Activated CD4-positive, alpha-beta T cell treated with anti-CD3 and anti-CD28 coated beads for 48 hours (primary cell): Measurements from ENCODE around the gene TAF1D.
"Not testable (repeated sequence)": the region's sequence is repeated elsewhere in the genome, so short reads cannot be mapped to it uniquely, and the experiment has no call there.

Experiments used
- DNase-seq: peaks from one replicate; pipeline ENCODE4 v3.0.0-alpha.2; 2020

Gene TAF1D

DNA sequence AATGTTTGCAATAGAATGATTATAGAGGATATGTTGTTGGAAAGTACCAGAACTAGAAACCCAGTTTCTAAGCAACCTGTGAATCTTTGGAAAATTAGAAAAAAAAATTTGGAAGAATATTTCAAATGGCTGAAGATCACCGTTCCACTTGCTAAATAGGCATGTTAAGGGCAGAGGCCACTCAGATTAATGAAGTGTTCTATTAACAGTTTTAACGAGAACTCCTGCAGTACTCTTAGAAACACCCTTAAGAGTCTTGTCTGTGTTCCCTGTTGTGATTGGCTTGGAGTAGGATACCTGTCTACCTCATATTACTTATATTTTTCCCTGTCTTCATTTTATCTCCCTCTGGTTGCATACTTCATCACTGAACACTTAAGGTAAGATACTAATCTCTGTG, 4.8 kb upstream of the TAF1D start:
- DNase-seq = no peak

DNA sequence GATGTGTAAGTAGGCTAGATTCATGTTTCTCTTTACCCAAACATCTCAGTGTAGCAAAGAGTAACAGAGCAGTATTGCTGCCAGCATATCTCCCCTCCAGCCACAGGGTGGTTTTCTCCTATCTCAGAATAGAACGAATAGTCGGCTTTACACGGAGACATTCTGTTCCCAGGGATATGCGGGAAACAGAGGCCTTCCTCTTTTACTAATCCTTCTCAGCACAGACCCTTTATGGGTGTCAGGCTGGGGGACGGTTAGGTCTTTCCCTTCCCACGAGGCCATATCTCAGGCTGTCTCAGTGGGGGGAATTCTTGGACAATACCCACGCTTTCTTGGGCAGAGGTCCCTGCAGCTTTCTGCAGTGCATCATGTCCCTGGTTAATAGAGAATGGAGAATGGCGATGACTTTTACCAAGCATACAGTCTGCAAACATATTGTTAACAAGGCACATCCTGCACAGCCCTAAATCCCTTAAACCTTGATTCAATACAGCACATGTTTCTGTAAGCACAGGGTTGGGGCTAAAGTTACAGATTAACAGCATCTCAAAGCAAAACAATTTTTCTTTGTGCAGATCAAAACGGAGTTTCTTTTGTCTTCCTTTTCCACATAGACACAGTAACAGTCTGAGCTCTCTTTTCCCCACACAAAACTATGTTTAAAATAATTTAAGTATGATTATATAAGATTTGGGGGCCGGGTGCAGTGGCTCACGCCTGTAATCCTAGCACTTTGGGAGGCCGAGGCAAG, 3.9 kb upstream of the TAF1D start:
- not testable (repeated sequence) for DNase-seq

DNA sequence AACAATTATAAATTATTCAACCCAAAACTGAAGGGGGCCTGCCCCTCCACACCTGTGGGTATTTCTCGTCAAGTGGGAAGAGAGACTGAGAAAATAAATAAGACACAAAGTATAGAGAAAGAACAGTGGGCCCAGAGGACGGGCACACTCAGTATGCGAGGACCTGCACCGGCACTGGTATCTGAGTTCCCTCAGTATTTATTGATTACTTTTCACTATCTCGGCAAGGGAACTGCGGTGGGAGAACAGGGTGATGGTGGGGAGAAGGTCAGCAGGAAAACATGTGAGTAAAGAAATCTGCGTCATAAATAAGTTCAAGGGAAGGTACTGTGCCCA, 3.3 kb upstream of the TAF1D start:
- no peak for DNase-seq

DNA sequence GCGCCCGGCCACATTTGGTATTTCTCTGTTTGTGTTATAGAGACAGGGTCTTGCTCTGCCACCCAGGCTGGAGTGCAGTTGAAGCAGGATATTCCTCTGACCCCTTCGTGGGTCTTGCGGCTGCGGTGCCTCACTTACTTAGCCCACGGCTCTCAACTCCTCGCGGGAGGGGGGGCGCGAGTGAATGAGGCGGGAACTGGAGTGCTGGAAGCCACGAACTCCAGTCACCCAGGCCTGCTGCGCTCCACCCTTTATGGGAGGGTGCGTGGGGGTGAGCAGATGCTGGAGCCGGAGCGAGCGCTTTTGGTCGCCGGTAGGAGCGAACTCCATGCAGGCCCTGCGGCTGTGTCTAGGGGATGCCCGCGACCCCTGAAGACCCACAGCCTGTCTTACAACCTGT, 2.0 kb upstream of the TAF1D start:
- DNase-seq = no peak

DNA sequence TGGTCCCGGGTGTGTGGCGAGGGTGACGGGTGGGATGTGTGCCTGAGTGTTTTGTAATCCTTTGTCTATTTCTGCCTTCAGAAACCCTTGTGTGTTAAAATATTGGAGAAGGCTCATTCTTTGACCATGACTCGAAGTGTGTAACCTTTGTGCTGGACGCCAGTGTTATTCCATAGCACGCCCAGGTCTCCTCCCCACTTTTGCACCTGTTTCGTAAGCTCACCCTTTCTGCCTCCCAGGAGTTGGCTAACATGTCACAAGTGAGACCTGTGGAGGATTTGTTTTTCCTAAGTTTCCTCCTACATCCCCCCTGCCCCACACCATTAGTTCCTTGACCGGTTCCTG, 559 bp upstream of the TAF1D start:
- DNase-seq = no peak

DNA sequence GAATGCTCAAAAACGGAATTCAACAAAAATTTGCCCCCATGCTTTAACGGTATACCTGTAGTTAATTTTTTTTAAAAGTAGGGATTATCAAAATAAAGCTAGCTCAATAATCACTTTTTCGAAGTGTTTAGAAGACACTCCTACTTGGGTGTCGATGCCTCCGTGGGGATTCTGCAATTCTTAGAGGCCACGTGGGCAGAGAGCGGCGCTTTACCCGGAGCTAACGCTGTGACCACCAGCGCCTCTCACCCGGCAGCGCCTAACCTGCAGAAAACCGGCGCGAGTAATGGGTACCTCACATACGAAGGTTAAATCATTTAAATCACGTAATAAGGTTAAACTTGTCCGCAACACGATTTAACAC, 583 bp downstream of the TAF1D start:
- DNase-seq = peak; percentile 77

DNA sequence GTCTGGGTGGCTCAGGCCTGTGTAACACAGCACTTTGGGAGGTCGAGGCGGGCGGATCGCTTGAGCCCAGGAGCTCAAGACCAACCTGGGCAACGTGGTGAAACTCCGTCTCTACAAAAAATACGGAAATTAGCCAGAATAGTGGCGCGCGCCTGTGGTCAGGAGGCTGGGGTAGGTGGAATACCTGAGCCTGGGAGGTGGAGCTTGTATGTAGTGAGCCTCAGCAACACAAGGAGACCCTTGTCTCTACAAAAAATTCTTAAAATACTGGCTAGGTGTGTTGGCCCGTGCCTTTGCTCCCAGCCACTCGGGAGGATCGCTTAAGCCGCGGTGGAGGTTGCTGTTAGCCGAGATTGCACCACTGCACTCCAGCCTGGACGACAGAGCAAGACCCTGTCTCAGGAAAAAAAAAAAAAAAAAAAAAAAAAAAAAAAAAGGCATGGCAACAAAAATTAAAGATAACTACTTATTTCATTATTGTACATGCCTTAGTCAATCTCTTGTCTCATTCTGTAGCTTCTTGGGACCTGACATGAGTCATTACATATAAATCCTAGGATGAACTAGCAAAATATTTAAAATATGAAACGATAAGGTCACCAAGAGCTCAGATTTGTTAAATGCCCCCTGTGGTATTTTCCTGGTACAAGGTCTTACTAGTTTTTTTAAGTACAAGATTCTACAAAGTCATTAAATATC, 1.1 kb downstream of the TAF1D start:
- DNase-seq = peak; percentile 75

DNA sequence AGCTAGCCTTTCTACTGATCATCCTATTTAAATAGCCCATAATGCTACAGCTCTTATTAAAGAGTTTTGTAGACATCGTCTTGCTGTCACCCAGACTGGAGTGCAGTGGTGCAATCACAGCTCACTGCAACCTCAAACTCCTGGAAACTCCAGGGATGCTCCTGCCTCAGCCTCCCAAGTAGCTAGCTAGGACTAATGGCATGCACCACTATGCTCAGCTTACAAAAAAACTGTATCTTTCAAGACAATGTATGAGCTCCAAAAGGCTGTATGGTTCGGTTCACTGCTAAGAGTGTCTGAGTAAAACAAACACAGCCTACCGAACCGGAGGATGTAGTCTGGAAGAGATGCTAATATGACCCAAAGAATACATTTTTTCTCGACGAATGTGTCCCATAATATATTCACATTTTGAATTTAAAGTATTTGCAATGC, 2.6 kb downstream of the TAF1D start:
- DNase-seq = no peak

DNA sequence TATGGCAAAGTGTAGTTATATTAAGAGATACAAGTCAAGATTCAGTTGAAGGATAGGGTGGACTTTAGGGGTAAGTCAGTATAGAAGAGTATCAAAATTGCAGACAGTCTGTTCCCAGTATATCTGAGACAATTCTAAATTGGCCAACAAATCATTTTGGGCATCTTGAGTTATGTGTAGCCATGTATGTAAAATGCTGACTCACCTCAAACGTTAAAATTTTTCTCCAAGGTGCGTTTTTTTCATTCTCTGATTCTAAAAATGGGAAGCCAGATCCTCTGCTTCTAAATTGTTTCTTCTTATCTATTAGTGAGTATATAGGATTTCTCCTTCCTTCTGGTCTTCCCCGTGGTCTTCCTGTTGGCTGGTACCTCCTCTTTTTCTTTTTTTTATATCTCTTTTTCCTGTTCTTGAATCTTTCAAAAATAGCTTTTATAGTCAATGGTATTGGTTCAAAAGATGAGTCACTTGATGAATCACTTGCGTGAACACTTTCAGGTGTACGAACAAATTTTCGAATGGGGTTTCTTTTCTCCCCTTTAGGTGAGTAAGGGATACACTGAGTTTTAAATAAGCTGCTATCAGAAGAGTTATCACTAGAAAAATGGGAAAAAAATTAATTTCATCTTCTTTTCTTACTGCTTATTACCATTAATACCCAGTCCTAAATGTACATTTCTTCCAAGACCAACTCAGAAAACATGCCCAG, 3.2 kb downstream of the TAF1D start:
- no peak for DNase-seq

DNA sequence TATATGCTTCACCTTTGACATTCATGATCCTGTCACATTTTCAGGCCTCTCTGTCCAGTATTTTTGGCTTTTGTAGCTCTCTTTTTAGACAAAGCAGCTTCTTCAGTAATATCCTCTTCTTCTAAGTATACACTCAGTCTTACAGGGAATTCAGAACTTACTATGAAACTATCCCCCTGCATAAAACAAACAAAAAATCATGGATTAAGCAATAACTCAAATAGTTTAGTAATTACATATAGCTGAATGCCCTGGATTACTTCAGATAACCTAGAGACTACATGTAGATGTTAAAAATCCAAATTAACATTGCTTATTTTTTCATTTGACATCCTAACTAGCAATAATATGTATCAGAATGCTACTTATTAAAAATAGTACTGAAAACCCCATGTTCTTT, 5.2 kb downstream of the TAF1D start:
- DNase-seq = no peak

DNA sequence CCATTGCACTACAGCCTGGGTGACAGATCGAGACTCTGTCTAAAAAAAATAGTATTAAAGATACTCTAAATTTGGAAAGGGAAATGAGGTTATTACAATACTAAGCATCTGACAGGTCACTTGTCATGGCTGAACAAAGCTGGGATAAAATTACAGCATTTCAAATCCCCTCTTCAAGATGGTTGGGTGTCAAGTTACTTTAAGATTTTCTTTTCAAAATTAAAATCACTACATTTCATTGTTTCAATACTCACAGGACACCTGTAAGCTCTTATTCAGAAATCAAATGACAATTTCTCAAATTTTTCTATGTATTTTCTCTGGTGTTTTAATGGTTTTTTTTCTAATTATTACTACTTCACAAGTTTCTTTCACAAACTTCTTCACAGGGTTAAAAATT, 5.7 kb downstream of the TAF1D start:
- DNase-seq = no peak

DNA sequence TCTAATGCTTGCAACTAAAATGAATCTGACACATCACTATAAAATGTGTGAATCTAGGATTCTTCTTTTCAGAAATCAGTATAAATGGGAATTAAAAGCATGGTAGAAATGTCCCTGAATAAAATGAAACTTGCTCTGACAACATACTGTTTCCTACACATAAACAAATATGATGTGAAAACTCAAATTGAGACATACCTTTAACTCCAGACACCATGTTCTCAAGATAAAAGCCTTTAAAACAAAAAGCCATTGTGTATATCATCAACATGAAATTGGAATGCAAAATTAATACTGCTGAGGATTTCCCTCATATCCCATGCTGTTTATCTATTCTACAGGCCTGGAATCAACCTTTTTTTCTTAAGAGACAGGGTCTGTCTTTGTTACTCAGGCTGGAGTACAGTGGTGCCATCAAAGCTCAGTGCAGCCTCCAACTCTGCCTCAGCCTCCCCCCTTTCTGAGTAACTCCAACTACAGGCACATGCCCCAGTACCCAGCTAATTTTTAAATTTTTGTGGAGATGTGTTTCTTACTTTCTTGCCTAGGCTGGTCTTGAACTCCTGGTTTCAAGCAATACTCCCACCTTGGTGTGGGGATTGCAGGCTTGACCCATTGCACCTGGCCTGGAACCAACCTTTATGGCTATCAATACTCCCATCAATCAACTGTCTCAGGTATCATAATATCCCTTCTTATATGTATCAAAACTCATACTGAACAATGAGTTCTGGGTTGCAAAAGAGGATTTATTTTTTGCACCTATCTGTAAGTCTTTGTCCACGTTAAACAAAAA, 6.7 kb downstream of the TAF1D start:
- no peak for DNase-seq

DNA sequence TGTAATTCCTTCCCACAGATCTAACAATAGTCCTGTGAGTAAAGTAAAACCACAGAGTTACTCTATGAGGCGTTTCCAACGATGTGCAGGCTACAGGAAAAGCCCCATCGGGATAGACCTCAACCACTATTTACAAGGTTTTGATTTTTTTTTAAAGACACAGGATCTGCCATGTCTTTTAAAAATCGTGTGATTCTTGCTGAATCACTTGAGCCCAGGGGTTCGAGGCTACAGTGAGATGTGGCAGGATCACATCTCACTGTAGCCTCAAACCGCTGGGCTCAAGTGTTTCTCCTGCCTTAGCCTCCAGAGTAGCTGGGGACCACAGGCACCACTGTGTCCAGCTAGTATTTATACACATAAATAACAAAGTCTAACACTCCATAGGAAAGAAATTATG, 7.8 kb downstream of the TAF1D start:
- DNase-seq = no peak

DNA sequence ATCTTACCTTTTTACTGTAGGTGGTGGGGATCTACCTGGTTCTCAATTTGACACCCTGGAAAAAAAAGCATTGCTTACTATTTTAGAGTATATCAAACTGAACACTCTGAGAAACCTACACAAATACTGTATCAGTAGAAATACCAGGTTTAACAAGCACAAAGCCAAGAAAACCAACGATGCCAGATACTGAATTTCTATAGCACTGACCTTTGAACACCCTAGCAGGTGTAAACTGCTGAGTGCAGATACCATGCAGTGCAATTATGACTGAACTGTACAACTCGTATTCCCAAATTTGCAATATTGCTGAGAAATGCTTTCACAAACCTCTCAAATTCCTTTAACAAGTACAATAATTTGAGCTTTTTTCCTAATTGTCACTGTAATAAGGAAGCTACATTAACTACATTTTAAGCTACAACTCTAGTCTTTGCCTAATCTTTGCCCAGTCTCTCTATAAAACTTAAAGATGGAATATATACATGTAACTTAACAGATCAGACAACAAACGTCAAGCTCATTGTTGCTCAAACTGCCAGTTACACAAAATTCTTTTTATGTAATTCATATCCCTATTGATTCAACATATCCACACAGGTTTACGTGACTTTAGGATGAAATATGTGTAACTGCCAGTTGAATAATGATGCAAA, 8.9 kb downstream of the TAF1D start:
- no peak for DNase-seq

DNA sequence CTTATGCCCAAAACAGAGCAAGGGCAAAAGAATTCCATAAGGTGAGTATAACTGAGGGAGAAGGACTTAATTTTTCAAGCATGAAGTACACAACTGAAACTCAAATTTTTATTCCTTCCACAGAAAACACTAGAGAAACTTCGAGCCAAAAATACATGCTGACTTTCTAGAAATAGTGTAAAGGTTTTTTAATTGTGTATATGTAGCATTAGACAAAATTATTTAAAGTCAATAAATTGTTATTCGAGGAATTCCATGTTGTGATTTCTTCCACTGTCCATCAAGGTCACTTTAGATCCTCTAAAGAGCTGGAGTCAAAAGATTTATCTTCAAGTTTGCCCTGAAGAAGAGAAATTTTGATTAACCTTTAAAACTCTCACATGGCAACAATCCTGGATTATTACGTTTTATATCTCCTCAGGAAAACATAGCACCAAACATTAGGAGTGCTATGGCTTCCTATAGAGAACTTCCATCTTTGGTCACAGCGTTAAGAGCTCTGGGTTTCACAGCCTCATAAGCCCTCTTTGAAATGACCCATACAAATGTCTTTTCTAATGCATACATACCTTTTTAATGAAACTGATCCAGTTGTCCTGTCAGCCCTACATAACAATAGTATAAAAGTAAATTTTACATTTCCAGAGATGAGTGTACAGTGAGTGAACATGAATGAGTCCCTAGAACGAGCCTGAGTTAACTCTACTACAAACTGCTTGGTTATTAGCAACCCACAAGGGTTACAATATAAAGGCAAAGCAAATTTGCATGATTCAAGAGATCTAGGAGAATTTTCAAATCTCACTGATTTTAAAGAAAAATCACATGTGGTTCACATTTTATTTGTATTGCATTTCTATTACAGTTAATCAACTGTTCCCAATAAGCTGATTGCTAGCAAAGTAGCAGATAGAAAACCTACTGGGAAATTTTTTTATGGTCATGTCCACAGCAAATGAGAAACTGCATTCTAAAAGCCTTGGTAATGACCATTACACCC, 10.9 kb downstream of the TAF1D start:
- DNase-seq = no peak

DNA sequence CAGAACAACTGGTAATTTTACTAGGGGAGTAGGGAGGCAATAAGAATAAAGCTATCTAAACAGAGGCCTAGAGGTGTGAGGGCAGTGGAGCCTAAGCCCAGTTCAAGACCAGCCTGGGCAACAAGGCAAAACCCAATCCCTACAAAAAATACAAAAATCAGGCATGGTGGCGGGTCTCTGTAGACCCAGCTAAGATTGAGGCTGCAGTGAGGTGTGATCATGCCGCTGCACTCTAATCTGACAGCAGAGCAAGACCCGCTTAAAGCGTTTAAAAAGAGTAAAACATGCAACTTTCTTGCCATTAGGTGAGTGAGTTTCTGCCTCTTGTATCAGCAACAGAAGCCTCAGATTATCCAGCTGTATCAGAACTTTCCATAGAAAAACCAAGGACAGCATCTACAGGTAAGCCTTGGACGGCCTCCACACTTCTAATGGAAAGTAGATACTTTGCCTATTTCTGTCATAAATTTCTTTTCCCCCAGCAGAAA, 12.1 kb downstream of the TAF1D start:
- no peak for DNase-seq

DNA sequence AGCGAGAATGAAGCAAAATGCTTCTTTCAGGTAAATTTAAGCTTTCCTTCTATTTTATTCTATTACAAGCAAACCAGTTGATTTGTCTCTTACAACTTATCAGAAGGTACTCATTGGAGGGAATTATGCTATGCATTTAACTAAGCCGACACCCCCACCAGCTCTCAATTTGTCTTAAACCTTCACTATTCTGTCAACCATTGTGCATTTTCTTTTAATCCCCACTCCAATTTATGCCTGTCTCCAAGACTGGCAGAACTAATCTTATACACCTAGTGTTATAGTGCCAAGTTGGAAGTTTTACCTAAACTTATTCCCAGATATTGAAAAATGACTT, 12.5 kb downstream of the TAF1D start:
- no peak for DNase-seq

DNA sequence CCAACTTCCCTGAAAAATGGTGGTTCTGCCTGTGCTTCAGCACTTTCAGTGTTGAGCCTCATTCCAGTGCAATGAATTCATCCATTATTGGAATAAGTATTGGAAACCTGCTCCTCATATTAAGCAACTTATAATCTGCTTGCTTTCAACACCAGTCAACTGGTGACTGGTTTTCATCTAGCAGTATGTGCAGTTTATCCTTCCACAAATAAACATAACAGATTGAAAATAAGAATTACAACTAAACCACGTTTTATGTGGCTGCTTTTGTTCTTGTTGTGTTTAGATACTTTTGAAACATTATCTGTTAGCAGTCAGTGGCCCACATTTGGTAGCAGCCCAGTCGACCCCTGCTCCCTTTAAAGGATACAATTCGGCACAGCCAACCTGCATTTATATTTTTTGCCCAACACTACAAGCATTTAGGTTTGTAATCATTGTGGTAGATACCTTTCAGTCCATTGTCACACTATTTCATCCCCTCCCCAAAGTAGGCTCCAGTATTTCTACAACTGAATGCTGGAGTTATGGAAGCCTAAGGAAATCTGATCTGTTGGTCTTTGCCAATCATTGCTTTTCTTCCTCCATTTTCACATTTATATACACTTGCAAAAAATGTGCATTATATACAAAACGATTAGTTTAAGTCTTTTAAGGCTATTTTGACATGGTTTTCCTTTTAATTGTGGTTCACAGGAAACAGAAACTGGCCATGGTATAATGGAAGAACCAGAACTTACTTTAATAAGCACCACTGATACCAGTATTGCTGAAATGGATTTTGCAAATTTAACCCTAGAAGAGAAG, 13.1 kb downstream of the TAF1D start:
- DNase-seq = no peak

DNA sequence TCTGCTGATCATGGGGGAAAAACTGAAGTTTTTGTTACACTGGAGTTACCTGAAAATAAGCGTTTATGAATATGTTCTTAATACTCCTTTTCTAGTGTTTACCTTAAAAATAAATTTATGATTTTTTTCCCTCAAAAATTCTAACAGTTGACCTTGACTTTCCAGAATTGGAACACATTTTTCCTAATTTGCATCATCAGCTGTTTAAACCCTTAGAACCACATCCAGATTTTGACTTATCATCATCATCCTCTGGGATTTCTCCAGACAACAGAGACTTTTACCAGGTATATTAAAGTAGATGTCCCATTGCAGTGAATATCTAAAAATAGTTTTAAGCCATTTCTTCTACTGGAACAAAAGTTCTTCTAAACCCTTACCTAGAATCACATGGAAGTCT, 17.2 kb downstream of the TAF1D start:
- DNase-seq = no peak

DNA sequence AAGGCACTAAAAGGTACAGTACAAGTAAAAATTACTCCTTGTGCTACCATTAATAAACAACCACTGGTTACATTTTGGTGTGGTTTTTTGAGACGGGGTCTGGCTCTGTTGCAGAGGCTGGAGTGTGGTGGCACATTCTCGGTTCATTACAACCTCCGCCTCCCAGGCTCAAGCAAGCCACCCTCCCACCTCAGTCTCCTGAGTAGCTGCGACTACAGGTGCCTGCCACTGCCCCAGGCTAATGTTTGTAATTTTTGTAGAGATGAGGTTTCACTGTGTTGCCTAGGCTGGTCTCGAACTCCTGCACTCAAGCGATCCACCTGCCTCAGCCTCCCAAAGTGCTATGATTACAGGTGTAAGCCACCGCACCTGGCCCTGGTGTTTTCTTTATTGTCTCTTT, 20.8 kb downstream of the TAF1D start:
- DNase-seq = no peak

DNA sequence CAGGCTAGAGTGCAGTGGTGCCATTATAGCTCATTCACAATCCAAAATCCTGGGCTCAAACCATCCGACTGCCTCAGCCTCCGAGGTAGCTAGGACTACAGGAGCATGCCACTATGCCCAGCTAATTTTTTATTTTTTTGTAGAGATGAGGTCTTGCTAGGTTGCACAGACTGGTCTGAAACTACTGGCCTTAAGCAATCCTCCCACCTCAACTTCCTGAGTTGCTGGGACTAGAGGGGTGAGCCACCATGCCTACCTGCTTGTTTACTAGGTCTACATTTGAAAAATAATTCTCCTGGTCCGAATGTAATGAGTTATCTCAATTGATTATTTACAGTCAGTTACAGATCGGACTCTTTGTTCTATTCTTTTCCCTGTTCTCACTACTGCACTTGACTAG, 22.0 kb downstream of the TAF1D start:
- no peak for DNase-seq
